CD4-positive, alpha-beta T cell treated with Interleukin-4 for 1 hour (primary cell): Measurements from ENCODE around the gene CADM1.

Experiments
- DNase-seq, 2 donors: peaks; one replicate each; pipeline ENCODE4 v3.0.0-alpha.2; 2020 to 2022

CADM1 gene

DNA sequence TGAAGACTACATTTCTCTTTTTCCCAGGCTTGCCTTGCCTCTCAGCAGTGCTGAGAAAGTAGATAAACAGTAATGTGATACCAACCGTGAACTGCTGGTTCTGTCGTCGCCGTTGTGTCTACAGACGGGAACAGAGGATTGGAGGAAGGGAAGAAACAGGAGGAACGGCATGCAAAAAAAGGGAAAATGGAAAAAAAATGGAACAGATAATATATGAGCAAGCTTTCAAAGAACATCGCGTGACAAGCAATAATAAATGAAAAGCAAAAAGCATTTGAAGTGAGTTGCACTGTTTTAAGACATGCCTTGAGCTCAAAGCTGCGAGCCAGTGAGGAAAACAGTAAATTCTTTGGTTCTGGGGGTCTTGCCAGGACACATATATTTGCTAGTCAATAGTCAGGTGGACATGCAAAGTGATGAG, 305.9 kb downstream of the CADM1 start:
- no peak for DNase-seq

- no peak for DNase-seq
These were observed 306.8 kb downstream of the CADM1 start for GRCh38 chr11:115197433-115197832.

DNA sequence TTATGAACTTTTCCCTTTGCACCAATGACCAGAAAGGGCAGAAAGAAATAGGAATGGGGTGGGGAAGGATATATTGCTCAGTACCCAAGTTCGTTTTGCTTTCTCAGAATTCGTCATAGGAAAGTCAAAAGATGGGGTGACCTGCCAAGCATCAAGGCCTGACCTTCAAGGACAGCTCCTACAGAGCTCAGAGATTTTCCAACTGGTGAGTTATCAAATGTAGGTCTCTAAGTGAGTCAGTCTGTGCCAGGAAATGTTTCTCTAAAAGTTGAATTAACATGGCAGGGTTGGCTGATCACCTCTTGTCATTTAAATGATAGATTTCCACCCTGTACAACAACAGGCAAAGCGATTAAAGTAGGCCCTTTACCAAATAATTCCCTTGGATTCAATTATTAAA, 307.2 kb downstream of the CADM1 start:
- no peak for DNase-seq

- DNase-seq = peak in 1 of 2 donors; percentile 4
These were observed 309.5 kb downstream of the CADM1 start for GRCh38 chr11:115194802-115195110.

DNA sequence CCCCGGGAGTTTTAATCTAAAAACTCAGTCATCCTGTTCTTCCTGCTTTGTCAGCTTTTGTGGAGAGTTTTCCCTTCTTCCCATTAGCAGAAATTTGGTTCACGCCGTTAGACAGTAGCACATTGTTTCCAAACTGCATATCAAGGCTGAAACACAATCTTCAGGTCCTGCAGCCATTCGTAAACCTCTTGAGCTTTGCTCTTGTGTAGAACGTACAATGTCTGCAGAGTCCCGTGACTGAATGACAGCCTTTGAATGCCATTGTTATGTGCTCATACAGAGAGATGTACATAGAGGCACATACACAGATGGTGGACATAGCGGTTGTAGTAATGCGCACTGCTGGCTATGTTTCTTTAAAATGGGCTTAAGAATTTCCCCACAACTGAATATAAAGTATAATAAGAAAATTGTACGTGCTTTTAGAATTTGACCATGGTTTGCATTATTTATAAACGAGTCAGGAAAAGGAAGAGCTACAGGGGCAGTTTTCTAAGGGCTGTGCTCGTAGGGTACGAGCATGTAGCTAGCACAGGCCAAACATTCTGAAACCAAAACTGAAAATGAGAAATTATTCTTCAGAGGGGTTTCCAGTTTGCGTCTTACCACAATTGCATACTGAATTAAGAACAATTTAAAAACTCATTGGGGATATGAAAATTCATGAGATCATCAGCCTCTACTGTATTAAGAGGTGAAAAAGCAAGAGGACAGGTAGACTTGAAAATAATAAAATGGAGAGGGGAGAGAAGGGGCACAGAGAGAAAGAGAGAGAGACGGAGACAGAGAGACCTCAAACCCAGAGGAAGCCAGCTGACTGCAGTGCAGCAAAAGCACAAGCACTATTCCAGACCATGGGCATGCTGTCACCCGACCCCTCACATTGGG, 310.1 kb downstream of the CADM1 start:
- DNase-seq = peak in 1 of 2 donors; percentile 16

DNA sequence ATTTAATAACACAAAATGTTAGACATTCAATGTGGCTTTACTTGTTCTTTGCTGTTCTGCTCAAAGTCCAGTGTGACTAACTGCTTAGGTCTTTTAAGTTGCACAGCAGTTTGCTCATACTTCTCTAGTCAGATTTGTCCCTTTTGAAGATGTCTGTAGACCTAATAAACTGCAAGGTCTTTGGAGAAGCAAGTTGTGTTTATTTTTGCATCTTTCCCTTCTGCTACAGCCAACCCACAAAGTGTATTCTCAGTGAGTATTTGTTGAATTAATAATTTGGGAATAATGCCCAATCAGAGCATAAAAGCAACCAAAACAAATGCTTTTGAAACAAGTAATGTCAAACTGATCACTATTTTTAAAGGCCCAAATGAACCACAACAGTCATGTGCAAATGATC, 312.5 kb downstream of the CADM1 start:
- no peak for DNase-seq

GRCh38 chr11:115190196-115190595, 314.0 kb downstream of the CADM1 start:
- DNase-seq = no peak

DNA sequence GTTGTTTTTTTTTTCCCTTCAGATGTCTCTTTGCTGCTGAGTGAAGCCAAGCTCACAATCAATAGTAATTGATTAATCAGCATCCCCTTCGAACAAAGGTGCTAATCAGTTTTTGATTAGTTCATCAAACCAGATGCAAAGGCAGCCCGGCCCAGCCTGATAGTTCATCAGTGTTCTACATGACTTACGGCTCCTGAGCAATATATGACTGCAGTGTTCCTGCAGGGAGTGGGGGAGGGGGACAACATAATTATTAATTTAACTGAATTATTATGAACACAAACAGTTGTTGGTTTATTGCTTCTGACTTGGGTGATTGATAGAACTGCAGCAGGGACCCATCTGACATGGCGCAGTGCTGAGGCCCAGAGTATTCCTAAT, 315.3 kb downstream of the CADM1 start:
- DNase-seq = no peak

GRCh38 chr11:115188188-115188897, 315.9 kb downstream of the CADM1 start:
- no peak for DNase-seq

- no peak for DNase-seq
These were observed 318.3 kb downstream of the CADM1 start for GRCh38 chr11:115185931-115186330.

GRCh38 chr11:115185507-115185906, 318.7 kb downstream of the CADM1 start:
- no peak for DNase-seq

DNA sequence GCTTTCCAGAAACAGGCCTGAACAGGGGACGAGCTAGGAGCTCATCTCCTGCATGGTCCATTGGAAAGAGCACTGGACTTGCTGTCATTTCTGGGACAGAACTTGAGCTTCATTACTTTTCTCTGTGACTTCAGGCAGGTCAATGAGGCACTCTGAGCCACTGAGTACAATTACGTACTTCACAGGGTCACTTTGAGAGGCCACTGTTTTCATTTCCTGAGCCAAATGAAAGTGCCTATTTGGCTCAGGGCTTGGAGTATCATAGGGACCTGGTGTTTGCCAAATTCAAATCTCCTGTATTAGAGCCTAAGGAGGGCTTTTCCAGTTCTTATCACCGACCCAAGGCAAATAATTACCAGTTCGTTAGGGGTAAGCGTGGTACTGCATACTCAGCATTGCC, 319.3 kb downstream of the CADM1 start:
- DNase-seq = no peak

DNA sequence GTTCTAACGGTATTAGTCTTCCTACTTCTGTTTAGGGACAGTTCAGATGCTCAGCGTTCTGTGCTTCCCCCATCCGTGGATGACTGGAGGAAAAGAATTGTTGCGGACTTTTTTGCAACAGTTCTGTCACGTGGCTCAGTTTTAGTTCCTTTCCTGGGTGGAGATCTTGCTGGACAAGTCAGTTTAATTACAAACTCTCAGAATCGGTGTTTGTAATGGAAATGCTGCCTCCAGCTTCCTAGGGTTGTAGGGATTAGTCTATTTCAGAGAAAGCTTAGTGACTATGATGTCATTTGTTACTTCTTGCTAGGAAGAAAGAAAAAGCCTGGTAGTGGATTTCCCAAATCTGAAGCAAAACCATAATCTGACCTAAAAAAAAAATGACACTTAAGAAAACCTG, 320.4 kb downstream of the CADM1 start:
- no peak for DNase-seq

DNA sequence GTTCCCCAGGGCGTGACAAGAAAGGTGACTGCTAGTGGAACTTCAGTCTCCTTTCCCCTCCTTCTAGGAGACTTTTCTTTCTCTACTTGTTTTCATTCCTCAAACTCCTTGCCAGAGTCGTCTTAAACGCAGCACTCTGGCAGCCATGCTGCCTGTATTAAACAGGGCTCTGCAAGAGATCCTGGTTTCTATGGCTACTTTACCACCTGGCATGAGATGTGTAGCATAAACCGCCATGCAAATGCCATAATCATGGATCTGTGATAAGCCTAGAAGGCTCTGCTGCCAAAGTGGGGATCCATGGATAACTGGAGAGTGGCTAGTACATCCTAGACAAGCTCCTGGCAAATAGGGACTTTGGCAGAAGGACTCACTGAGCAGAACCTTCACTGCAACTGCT, 321.1 kb downstream of the CADM1 start:
- no peak for DNase-seq

- DNase-seq = no peak
These were observed 321.8 kb downstream of the CADM1 start for GRCh38 chr11:115182282-115182955.

DNA sequence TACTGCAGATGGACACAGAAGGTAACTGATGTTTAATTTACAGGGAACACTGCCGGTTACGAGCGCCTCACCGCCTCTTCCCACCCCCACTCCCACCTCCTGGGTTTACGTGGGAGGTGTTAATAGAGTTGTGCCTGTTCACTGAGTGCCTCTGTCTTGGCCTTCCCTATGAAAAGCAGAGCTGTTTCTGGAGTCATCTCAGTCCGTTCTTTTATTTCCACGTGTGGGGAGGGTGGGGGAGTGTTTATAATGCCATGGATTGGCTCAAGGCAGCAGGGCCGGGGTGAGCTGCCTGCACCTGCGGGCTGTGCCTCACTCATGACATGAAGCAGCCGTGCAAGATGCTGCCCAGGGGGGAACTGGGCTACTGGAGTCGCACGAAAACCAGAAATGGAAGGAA, 322.7 kb downstream of the CADM1 start:
- no peak for DNase-seq

DNA sequence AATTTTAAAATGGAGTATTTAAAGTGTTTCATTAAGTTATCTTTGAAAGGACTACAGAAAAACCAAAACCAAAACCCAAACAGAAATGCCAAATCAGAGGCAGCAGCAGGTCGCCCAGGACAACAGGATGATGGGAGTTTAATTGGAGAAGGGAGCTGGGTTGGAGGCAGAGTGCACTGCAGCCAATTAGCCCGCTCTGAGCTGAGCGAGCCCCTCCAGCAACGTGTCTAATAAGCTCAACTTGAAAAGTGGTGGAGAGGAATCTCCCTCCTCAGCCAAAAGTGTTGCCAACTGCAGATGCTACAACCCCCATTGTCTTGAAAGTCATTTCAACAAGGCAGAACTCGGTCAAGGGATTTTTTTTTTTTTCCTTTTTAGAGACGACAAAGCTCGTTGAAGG, 323.9 kb downstream of the CADM1 start:
- DNase-seq = no peak

DNA sequence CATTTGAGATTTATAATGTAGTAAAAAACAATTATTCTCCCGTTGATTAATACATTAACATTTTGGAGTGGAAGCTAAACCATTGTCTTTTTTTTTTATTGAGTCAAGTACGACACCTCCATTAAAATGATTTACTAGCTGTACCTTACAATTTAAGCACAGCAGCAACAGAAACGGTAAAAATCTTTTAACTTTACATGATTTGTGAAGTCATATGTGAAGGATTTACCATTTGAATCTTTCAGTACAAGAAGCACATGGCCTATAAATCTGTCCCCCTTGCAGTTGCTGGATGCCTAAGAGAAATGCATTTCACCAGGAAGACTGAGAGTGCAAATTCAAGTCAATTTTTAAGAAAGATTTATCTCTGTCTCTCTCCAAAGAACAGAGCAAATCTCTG, 324.6 kb downstream of the CADM1 start:
- no peak for DNase-seq

- DNase-seq = no peak
These were observed 325.5 kb downstream of the CADM1 start for GRCh38 chr11:115178705-115179104.

DNA sequence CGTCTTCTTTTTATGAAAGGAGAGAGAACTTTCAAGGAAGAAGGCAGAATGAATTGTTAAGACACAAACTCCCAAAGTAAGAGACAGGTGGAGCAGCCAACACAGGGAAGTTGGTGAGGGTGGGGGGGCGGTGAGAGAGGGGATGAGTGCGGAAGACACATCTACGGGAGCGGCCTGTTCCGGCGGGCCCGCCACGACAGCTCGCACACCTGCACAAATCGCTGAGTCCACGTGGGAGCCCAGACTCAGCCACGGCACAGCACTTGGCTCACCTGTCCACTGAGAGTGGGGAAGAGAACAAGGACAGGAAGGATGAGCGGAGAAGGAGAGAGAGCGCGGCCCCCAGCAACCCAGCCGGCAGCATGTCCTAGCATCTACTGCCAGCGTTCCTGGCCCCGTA, 331.1 kb downstream of the CADM1 start:
- DNase-seq = no peak

- peak in 1 of 2 donors; percentile 17 for DNase-seq
These were observed 333.9 kb downstream of the CADM1 start for GRCh38 chr11:115170133-115170815.

DNA sequence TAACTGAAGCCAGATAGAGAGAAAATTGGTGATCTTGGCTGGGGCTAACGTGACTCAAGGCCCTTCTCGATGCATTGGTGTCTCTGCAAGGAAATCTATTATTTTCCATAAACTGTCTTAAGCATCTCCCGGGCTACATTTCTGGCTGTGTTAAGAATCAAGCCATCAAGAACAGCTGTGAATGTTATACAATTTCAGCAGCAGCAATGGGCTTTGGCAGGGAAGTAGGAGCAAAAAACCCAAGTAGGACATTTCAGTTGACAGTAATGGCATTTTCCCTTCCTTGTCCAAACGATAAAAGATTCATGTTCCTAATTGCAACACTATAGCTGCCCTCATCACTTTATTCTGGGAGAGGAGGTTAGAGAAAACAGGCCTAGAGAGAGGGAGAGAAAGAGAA, 335.0 kb downstream of the CADM1 start:
- DNase-seq = no peak

DNA sequence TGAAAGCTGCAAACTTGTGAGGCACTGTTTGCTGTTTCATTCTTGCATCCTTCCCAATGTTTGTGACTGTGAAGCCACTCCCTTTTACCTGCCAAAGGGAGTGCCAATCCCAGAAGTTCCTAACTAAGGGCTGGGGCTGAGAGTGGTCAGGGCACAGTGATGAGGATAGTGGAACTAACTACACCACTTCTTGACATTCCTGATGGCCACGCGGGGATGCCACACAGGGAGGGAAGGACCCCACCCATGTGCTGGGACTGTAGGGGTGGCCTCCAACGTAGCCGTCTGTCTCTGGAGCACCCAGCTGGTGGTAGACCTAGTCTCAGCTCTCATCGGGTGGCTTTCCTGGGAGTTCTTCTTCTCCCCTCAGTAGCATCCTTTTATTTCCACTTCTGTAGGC, 335.5 kb downstream of the CADM1 start:
- no peak for DNase-seq
